A549 (cell line): ENCODE data around the gene HLCS. TPM values are rescaled to one million over a fixed set of nuclear protein-coding genes. Genes with fewer than 3 reads are reported as not detected.

Experiments
- ATAC-seq, 2 experiments: fragments of 200-7000 bp in 1 of 2; fragments of >200 bp in 1 of 2; cut with Nextera tagmentation in 1 of 2; cut with Tn5 transposase in 1 of 2; 3 replicates each; pipeline versions ENCODE4 v1.8.0 to v1.9.1; 2018 to 2020; ENCODE audit warnings: mild to moderate bottlenecking in 1 of 2, moderate library complexity in 1 of 2
- CTCF ChIA-PET: fragments of 300-600 bp; sonication (Branson Sonifier 250); formaldehyde crosslinking; extraction: SDS; loops from one replicate; lab custom pipeline; 2021; ENCODE audit warnings: antibody characterized with exemption, inconsistent platforms; lab: Yijun Ruan, JAX
- POLR2A ChIA-PET: fragments of 350-600 bp; formaldehyde crosslinking; extraction: SDS; loops from one replicate; lab custom pipeline; 2021; ENCODE audit warnings: antibody characterized with exemption, inconsistent platforms; lab: Yijun Ruan, JAX
- DNase-seq, 2 experiments: peaks; one replicate each; pipeline versions ENCODE4 v3.0.0 to v3.0.0-alpha.2; 2011 to 2016; ENCODE audit warnings: low read depth in 1 of 2, low spot score in 1 of 2
- FAIRE-seq: peaks from 2 replicates; lab custom pipeline; 2011; peaks lifted over from hg19 to GRCh38; lab: Jason Lieb, UNC
- H3K27ac ChIP-seq, 2 experiments: fragments of >200 bp; sonication (Bioruptor Twin); formaldehyde crosslinking; 3 replicates each; pipeline ENCODE4 v1.5.1; 2016 to 2017
- H3K4me1 ChIP-seq: fragments of >200 bp; sonication (Bioruptor Twin); formaldehyde crosslinking; 3 replicates; pipeline ENCODE4 v1.6.1; 2016
- H3K4me2 ChIP-seq: fragments of >200 bp; sonication (Bioruptor Twin); formaldehyde crosslinking; 3 replicates; pipeline ENCODE4 v1.6.1; 2016
- H3K4me3 ChIP-seq: fragments of >200 bp; sonication (Bioruptor Twin); formaldehyde crosslinking; 3 replicates; pipeline ENCODE4 v1.5.1; 2016
- H3K9me3 ChIP-seq: fragments of >200 bp; sonication (Bioruptor Twin); formaldehyde crosslinking; 3 replicates; pipeline ENCODE4 v1.6.1; 2016
- BHLHE40 ChIP-seq: IDR thresholded peaks from 2 replicates; pipeline ENCODE4 v1.6.1; 2012; ENCODE audit warnings: low read depth, low read length, inconsistent platforms
- CBX2 ChIP-seq: fragments of 200-600 bp; sonication (generic); IDR thresholded peaks from 2 replicates; pipeline ENCODE4 v1.6.1; 2016; ENCODE audit warnings: low read depth, mild to moderate bottlenecking, borderline replicate concordance
- CEBPB ChIP-seq, 2 experiments: fragments of >200 bp in 1 of 2; sonication (Bioruptor Twin) in 1 of 2; formaldehyde crosslinking in 1 of 2; IDR thresholded peaks; 2 replicates each; pipeline ENCODE4 v1.6.1; 2012 to 2016
- CHD2 ChIP-seq: fragments of 150-350 bp; IDR thresholded peaks from 2 replicates; pipeline ENCODE4 v1.6.1; 2014; ENCODE audit warnings: low read length; ENCODE audit not compliant: partially characterized antibody
- E2F6 ChIP-seq: IDR thresholded peaks from 2 replicates; pipeline ENCODE4 v1.6.1; 2012; ENCODE audit warnings: low read depth, borderline replicate concordance
- EHMT2 ChIP-seq: fragments of 200-600 bp; sonication (generic); IDR thresholded peaks from 2 replicates; pipeline ENCODE4 v1.6.1; 2016; ENCODE audit warnings: antibody characterized with exemption, low read depth, mild to moderate bottlenecking, moderate library complexity
- EP300 ChIP-seq, 2 experiments: fragments of >200 bp; sonication (Bioruptor Twin); formaldehyde crosslinking; IDR thresholded peaks; 2 replicates in 1 of 2; 3 replicates in 1 of 2; pipeline ENCODE4 v1.6.1; 2016 to 2017
- ESRRA ChIP-seq: fragments of 150-350 bp; IDR thresholded peaks from 2 replicates; pipeline ENCODE4 v1.6.1; 2014; ENCODE audit warnings: mild to moderate bottlenecking, low read length, borderline replicate concordance
- FOSB ChIP-seq: fragments of 250-450 bp; sonication (Bioruptor Pico); IDR thresholded peaks from 2 replicates; pipeline ENCODE4 v1.5.0; 2020; ENCODE audit warnings: mild to moderate bottlenecking, moderate library complexity
- FOXS1 ChIP-seq: fragments of 250-450 bp; sonication (Bioruptor Pico); IDR thresholded peaks from 2 replicates; pipeline ENCODE4 v1.5.0; 2020; ENCODE audit warnings: mild to moderate bottlenecking, moderate library complexity
- HDAC2 ChIP-seq: fragments of 200-600 bp; sonication (generic); IDR thresholded peaks from 2 replicates; pipeline ENCODE4 v1.6.1; 2016
- HOXA7 ChIP-seq: fragments of 250-450 bp; sonication (Bioruptor Pico); IDR thresholded peaks from 2 replicates; pipeline ENCODE4 v1.5.0; 2020; ENCODE audit warnings: mild to moderate bottlenecking, moderate library complexity
- JUN ChIP-seq, 2 experiments: fragments of >200 bp; sonication (Bioruptor Twin); formaldehyde crosslinking; IDR thresholded peaks; 2 replicates in 1 of 2; 3 replicates in 1 of 2; pipeline ENCODE4 v1.6.1; 2016 to 2017
- NR3C1 ChIP-seq: fragments of >200 bp; sonication (Bioruptor Twin); formaldehyde crosslinking; IDR thresholded peaks from 3 replicates; pipeline ENCODE4 v1.6.1; 2017
- POLR2A ChIP-seq: IDR thresholded peaks from 2 replicates; pipeline ENCODE4 v1.6.1; 2012; ENCODE audit warnings: mild to moderate bottlenecking, low read length
- POLR2AphosphoS2 ChIP-seq: conservative IDR thresholded peaks from 2 replicates; pipeline ENCODE4 v1.6.1; 2012; ENCODE audit warnings: low read length, improper control_type of control experiment, inconsistent platforms
- RNF2 ChIP-seq: fragments of 200-600 bp; sonication (generic); IDR thresholded peaks from 2 replicates; pipeline ENCODE4 v1.6.1; 2016; ENCODE audit warnings: low read depth, mild to moderate bottlenecking, antibody characterized with exemption, moderate library complexity, borderline replicate concordance
- SREBF2 ChIP-seq: fragments of 450-650 bp; IDR thresholded peaks from 2 replicates; pipeline ENCODE4 v1.6.1; 2014; ENCODE audit warnings: mild to moderate bottlenecking, moderate library complexity
- TFCP2L1 ChIP-seq: fragments of 250-450 bp; sonication (Bioruptor Pico); IDR thresholded peaks from 2 replicates; pipeline ENCODE4 v1.5.0; 2021; ENCODE audit warnings: mild to moderate bottlenecking
- ZC3H11A ChIP-seq: fragments of 450-650 bp; IDR thresholded peaks from 2 replicates; pipeline ENCODE4 v1.6.1; 2014; ENCODE audit warnings: antibody characterized with exemption, mild to moderate bottlenecking
- ZFP36 ChIP-seq: fragments of 450-650 bp; IDR thresholded peaks from 2 replicates; pipeline ENCODE4 v1.6.1; 2014; ENCODE audit warnings: borderline replicate concordance; ENCODE audit not compliant: partially characterized antibody
- WGBS: methylation state at CpG from one replicate; pipeline ENCODE4 v1.1.6; 2017; ENCODE audit errors: missing lambda C conversion rate; 5-methylcytosine and 5-hydroxymethylcytosine counted together
- polyA plus RNA-seq, 4 experiments: library from polyadenylated mRNA; depleted of rRNA in 3 of 4; stranded (reverse); fragments of >200 nt; fragmentation: RNase III in 1 of 4; extraction: RNeasy Plus Mini Kit Qiagen cat#74134 plus additional on column Dnase treatment in 1 of 4; gene quantifications; 2 replicates in 3 of 4; 3 replicates in 1 of 4; pipeline ENCODE4 v1.2.3, GENCODE V29; 2011 to 2017
- TF ChIP-seq, protein P1 (sequence below): IDR thresholded peaks from 2 replicates; pipeline ENCODE4 v1.6.1; 2012
- TF ChIP-seq, protein P2 (sequence below): IDR thresholded peaks from 2 replicates; pipeline ENCODE4 v1.6.1; 2012
- TF ChIP-seq, protein P3 (sequence below): fragments of 250-450 bp; sonication (Bioruptor Pico); IDR thresholded peaks from 2 replicates; pipeline ENCODE4 v1.5.0; 2021; ENCODE audit warnings: mild to moderate bottlenecking, moderate library complexity, borderline replicate concordance

The HLCS gene
- polyA plus RNA-seq, 2 of the 4 experiments (the other 2 are of a cell fraction): 8.4 to 24.3 TPM

DNA sequence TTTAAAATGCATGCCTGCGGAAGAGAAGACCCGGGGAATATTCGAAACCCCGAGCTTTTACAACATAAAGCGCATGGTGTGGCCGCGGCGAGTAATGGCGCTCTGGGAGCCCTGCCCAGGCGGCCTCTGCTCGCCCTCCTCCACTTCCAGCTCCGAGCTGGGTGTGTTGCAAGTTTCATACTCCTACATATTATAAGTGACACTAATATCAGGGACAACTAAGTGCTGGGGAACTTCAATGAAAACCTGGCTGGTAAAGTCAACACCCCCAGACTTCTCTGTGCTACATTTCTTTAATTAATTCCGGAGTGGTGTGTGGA, 255.8 kb downstream of the HLCS start:
- Histone ChIP-seq H3K27ac (no peak overlapping the region), H3K4me3 (no peak overlapping the region), H3K4me1 (no peaks in the 10 kb centered on the region), H3K4me2 (no peak overlapping the region), H3K9me3 (no peaks in the 10 kb centered on the region)
- ChIA-PET CTCF (interaction anchor here (1.8 kb wide), 1 partner anchor 217 kb away, joined by 5 read pairs; no protein-coding TSS in a partner anchor), POLR2A (no interaction called here)
- WGBS: 97% methylated on average over 13 of the region's 13 CpGs
- no peak for FAIRE-seq
- DNase-seq: no peak
- TF ChIP-seq, protein P1, sequence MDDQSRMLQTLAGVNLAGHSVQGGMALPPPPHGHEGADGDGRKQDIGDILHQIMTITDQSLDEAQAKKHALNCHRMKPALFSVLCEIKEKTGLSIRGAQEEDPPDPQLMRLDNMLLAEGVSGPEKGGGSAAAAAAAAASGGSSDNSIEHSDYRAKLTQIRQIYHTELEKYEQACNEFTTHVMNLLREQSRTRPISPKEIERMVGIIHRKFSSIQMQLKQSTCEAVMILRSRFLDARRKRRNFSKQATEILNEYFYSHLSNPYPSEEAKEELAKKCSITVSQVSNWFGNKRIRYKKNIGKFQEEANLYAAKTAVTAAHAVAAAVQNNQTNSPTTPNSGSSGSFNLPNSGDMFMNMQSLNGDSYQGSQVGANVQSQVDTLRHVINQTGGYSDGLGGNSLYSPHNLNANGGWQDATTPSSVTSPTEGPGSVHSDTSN: no peak
- no peak for TF ChIP-seq HOXA7 (CRISPR knock-in tag)
- TF ChIP-seq EHMT2: no peak
- no peak for TF ChIP-seq CEBPB (IDR thresholded peaks at IDR 0.05)
- TF ChIP-seq EP300 (IDR thresholded peaks at IDR 0.05): no peak
- TF ChIP-seq TFCP2L1 (CRISPR knock-in tag): no peak
- TF ChIP-seq ESRRA: no peak
- no peak for ATAC-seq

DNA sequence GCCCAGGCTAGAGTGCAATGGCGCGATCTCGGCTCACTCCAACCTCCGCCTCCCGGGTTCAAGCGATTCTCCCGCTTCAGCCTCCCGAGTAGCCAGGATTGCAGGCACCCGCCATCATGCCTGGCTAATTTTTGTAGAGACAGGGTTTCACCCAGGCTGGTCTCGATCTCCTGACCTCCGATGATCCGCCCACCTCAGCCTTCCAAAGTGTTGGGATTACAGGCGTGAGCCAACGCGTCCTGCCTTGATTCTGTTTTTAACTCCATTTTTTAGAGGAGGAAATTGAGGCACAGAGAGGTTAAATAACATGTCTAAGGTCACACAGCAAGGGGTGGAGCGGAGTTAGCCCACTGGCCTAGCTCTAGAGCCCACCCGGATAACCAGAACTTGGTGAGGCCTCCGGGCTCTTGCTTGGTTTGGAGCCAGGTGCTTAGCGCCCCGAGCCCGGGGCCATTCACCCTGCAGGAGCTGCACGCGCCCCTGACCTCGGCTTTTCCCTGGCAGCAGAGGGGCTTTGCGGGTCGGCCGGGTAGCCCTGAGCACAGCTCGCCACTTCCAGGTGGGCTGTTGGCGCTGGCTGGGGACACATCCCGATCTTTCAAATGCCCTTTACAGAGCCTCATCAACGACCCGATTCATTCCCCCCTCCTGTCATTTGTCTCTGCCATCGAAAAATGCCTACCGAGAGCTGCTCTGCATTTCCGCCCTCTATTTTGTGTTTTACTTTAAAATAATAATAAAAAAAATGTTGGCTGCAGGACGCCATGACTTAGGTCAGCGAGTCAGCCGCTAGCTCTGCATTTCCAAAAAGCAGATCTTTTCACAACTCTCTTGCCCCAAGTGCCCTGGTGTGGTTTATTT, 256.4 kb downstream of the HLCS start:
- no peak for ATAC-seq
- H3K4me2 ChIP-seq: no peak overlapping the region

More for the DNA sequence above, 256.4 kb downstream of the HLCS start:
- CTCF ChIA-PET: interaction anchor here (1.6 to 1.8 kb wide), 2 partner anchors 79 to 217 kb away, joined by 5 to 6 read pairs; no protein-coding TSS in a partner anchor
- DNase-seq (no peak), FAIRE-seq (no peak)
- Histone ChIP-seq H3K9me3 (no peaks in the 10 kb centered on the region), H3K27ac (no peak overlapping the region), H3K4me3 (no peak overlapping the region), H3K4me1 (no peaks in the 10 kb centered on the region)
- no peak for TF ChIP-seq E2F6
- no peak for TF ChIP-seq ZFP36
- no peak for TF ChIP-seq FOSB (CRISPR knock-in tag)
- TF ChIP-seq HDAC2: no peak
- TF ChIP-seq NR3C1: no peak
- TF ChIP-seq POLR2AphosphoS2: no peak
- no peak for TF ChIP-seq ZC3H11A
- TF ChIP-seq CBX2: no peak
- no peak for TF ChIP-seq TFCP2L1 (CRISPR knock-in tag)
- TF ChIP-seq EP300 (IDR thresholded peaks at IDR 0.05): no peak
- TF ChIP-seq FOXS1 (CRISPR knock-in tag): no peak
- TF ChIP-seq JUN (IDR thresholded peaks at IDR 0.05): no peak
- no peak for TF ChIP-seq CHD2
- no peak for TF ChIP-seq RNF2
- no peak for TF ChIP-seq SREBF2
- TF ChIP-seq POLR2A: no peak
- TF ChIP-seq EHMT2: no peak
- TF ChIP-seq, protein P2, sequence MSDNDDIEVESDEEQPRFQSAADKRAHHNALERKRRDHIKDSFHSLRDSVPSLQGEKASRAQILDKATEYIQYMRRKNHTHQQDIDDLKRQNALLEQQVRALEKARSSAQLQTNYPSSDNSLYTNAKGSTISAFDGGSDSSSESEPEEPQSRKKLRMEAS: no peak
- TF ChIP-seq BHLHE40: no peak
- TF ChIP-seq, protein P3, sequence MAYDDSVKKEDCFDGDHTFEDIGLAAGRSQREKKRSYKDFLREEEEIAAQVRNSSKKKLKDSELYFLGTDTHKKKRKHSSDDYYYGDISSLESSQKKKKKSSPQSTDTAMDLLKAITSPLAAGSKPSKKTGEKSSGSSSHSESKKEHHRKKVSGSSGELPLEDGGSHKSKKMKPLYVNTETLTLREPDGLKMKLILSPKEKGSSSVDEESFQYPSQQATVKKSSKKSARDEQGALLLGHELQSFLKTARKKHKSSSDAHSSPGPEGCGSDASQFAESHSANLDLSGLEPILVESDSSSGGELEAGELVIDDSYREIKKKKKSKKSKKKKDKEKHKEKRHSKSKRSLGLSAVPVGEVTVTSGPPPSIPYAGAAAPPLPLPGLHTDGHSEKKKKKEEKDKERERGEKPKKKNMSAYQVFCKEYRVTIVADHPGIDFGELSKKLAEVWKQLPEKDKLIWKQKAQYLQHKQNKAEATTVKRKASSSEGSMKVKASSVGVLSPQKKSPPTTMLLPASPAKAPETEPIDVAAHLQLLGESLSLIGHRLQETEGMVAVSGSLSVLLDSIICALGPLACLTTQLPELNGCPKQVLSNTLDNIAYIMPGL (CRISPR knock-in tag): no peak
- 96% methylated on average over 34 of the region's 38 CpGs for WGBS
- POLR2A ChIA-PET: no interaction called here
